Transverse colon (tissue), 4 donors: ENCODE data around the gene SLC2A11. TPM values are rescaled to one million over a fixed set of nuclear protein-coding genes. Genes with fewer than 3 reads are reported as not detected.

Experiments
- DNase-seq: peaks from one replicate; pipeline ENCODE4 v3.0.0-alpha.2; 2019
- H3K27ac ChIP-seq, 4 donors: fragments of 200-600 bp; sonication (generic); 2 replicates each; pipeline ENCODE4 v1.5.1; 2016 to 2018; ENCODE audit warnings: inconsistent platforms in 4 of 4
- H3K27me3 ChIP-seq: fragments of 200-600 bp; sonication (generic); 2 replicates; pipeline ENCODE4 v1.5.1; 2017; ENCODE audit warnings: inconsistent platforms
- H3K36me3 ChIP-seq, 4 donors: fragments of 200-600 bp; sonication (generic); 2 replicates each; pipeline ENCODE4 v1.5.1; 2017 to 2019; ENCODE audit warnings: inconsistent platforms in 4 of 4
- H3K4me1 ChIP-seq, 4 donors: fragments of 200-600 bp; sonication (generic); 2 replicates each; pipeline ENCODE4 v1.5.1; 2017 to 2020; ENCODE audit warnings: inconsistent platforms in 4 of 4
- H3K4me3 ChIP-seq, 4 donors: fragments of 200-600 bp; sonication (generic); 1 replicate in 1 of 4; 2 replicates in 3 of 4; pipeline versions ENCODE4 v1.5.1 to v1.6.1; 2017 to 2019; ENCODE audit warnings: inconsistent platforms in 4 of 4
- H3K9me3 ChIP-seq, 2 donors: fragments of 200-600 bp; sonication (generic); 2 replicates each; pipeline ENCODE4 v1.5.1; 2017 to 2019; ENCODE audit warnings: inconsistent platforms in 2 of 2
- EP300 ChIP-seq: sonication (generic); formaldehyde crosslinking; IDR thresholded peaks from one replicate; pipeline ENCODE4 v1.6.1; 2017; ENCODE audit warnings: antibody characterized with exemption, low read depth
- POLR2A ChIP-seq: fragments of 450-650 bp; IDR thresholded peaks from one replicate; pipeline ENCODE4 v1.6.1; 2016; ENCODE audit warnings: antibody characterized with exemption, mild to moderate bottlenecking, moderate library complexity
- POLR2AphosphoS5 ChIP-seq, 3 donors: sonication (generic); formaldehyde crosslinking; IDR thresholded peaks; one replicate each; pipeline ENCODE4 v1.6.1; 2016; ENCODE audit warnings: antibody characterized with exemption in 3 of 3
- WGBS, 2 donors: methylation state at CpG; one replicate each; pipeline ENCODE4 v1.1.5; 2018; ENCODE audit warnings: low coverage in 1 of 2; 5-methylcytosine and 5-hydroxymethylcytosine counted together
- in situ Hi-C, 4 donors: fragments of 200-750 bp; cut with MboI; loops; one replicate each; pipeline versions ENCODE4 v1.15.0 to v1.15.1; 2017; ENCODE audit warnings: low sequenced_read_pairs in 3 of 4, low pct_ligation_motif_present in 1 of 4, low pct_unique_long_range_greater_than_20kb in 1 of 4
- intact Hi-C: fragments of 100-400 bp; cut with DNase I; formaldehyde crosslinking; loops from one replicate; pipeline ENCODE4 v1.15.1; 2023; ENCODE audit warnings: low total_unique reads
- total RNA-seq, 4 donors: library from RNA; depleted of rRNA; stranded (reverse); fragments of >200 nt; gene quantifications; one replicate each; pipeline ENCODE4 v1.1.0, GENCODE V29; 2016
- TF ChIP-seq, protein P1 (sequence below), 5 experiments: fragments of 200-600 bp in 3 of 5; fragments of 450-650 bp in 2 of 5; sonication (generic) in 3 of 5; IDR thresholded peaks; 1 replicate in 2 of 5; 2 replicates in 3 of 5; pipeline ENCODE4 v1.5.1; 2016 to 2017; ENCODE audit warnings: antibody characterized with exemption in 5 of 5, inconsistent platforms in 3 of 5, mild to moderate bottlenecking in 2 of 5, moderate library complexity in 1 of 5

The SLC2A11 gene
- total RNA-seq, 4 donors from 2014 or later = 6.0 to 27.4 (median 13.2) TPM

DNA sequence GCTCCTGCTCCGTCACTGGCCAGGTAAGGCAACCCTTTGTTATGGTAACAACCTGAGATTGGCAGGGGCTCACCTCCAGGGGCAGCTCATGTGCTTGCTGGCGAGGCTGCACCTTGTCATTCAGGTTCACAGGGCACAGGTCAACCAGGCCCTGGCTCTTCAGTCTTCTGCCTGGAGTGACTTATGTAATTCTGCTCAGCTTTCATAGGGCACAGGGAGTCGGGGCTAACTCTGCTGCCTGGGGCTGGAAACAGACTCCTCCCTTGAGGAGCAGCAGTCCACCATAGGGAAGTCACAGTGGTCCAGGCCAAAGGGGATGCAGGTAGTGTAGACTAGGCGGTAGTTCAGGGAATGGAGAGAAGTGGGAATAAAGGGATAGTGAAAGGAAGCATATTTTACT is 35.0 kb downstream of the SLC2A11 start:
- no peak overlapping the region for H3K27ac ChIP-seq
- intact Hi-C loops (no loop called here), in situ Hi-C loops (no loop called here)
- no peak for TF ChIP-seq POLR2AphosphoS5 (IDR thresholded peaks at IDR 0.05)
- no peak for TF ChIP-seq EP300
- TF ChIP-seq, protein P1, sequence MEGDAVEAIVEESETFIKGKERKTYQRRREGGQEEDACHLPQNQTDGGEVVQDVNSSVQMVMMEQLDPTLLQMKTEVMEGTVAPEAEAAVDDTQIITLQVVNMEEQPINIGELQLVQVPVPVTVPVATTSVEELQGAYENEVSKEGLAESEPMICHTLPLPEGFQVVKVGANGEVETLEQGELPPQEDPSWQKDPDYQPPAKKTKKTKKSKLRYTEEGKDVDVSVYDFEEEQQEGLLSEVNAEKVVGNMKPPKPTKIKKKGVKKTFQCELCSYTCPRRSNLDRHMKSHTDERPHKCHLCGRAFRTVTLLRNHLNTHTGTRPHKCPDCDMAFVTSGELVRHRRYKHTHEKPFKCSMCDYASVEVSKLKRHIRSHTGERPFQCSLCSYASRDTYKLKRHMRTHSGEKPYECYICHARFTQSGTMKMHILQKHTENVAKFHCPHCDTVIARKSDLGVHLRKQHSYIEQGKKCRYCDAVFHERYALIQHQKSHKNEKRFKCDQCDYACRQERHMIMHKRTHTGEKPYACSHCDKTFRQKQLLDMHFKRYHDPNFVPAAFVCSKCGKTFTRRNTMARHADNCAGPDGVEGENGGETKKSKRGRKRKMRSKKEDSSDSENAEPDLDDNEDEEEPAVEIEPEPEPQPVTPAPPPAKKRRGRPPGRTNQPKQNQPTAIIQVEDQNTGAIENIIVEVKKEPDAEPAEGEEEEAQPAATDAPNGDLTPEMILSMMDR (IDR thresholded peaks at IDR 0.05) = no peak
- TF ChIP-seq POLR2A = no peak
- H3K9me3 ChIP-seq = no peaks in the 10 kb centered on the region
- no peaks in the 10 kb centered on the region for H3K27me3 ChIP-seq
- WGBS, 2 donors = 88% methylated on average over 4 of the region's 4 CpGs; no CpG with 5 or more reads in 1 of the 2 donors
- peaks cover 0 to 11% (median 0%) of the 10 kb centered on the region in 4 donors for H3K36me3 ChIP-seq
- DNase-seq = no peak
- no peak overlapping the region for H3K4me3 ChIP-seq
- H3K4me1 ChIP-seq = peaks cover 4 to 27% (median 20%) of the 10 kb centered on the region in 4 donors

DNA sequence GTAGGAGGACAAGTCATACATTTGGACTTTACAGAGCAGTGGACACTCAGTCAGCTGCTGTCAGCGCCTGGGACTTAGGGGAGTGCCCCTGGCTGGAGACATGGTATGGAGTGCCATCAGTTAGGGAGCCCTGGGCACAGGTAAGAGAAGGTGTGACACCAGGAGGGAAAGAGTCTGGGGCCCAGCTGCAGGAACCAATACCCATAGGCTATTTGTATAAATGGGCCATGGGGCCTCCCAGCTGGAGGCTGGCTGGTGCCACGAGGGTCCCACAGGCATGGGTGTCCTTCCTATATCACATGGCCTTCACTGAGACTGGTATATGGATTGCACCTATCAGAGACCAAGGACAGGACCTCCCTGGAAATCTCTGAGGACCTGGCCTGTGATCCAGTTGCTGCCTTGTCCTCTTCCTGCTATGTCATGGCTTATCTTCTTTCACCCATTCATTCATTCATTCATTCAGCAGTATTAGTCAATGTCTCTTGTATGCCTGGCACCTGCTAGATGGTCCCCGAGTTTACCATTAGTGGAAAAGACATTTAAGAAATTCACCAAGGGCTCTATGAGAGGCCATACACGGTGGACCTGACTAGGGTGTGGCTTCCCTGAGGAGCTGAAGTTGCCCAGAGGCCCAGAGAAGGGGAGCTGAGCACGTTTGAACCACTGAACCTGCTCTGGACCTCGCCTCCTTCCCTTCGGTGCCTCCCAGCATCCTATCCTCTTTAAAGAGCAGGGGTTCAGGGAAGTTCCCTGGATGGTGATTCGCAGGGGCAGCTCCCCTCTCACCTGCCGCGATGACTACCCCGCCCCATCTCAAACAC is 35.7 kb downstream of the SLC2A11 start:
- 23 to 33% methylated on average over 3 to 11 of the region's 11 CpGs for WGBS, 2 donors
- Histone ChIP-seq H3K4me3 (peak overlapping the region; percentile 53 to 78 (median 68)), H3K27me3 (no peaks in the 10 kb centered on the region), H3K4me1 (peaks cover 4 to 27% (median 20%) of the 10 kb centered on the region in 4 donors), H3K36me3 (peaks cover 0 to 11% (median 0%) of the 10 kb centered on the region in 4 donors), H3K27ac (peak overlapping the region; percentile 92 to 97 (median 96)), H3K9me3 (no peaks in the 10 kb centered on the region)
- DNase-seq = no peak
- intact Hi-C loops (no loop called here), in situ Hi-C loops (no loop called here)
- TF ChIP-seq, protein P1 (IDR thresholded peaks at IDR 0.05) = no peak
- no peak for TF ChIP-seq POLR2AphosphoS5 (IDR thresholded peaks at IDR 0.05)
- TF ChIP-seq POLR2A = no peak
- no peak for TF ChIP-seq EP300

DNA sequence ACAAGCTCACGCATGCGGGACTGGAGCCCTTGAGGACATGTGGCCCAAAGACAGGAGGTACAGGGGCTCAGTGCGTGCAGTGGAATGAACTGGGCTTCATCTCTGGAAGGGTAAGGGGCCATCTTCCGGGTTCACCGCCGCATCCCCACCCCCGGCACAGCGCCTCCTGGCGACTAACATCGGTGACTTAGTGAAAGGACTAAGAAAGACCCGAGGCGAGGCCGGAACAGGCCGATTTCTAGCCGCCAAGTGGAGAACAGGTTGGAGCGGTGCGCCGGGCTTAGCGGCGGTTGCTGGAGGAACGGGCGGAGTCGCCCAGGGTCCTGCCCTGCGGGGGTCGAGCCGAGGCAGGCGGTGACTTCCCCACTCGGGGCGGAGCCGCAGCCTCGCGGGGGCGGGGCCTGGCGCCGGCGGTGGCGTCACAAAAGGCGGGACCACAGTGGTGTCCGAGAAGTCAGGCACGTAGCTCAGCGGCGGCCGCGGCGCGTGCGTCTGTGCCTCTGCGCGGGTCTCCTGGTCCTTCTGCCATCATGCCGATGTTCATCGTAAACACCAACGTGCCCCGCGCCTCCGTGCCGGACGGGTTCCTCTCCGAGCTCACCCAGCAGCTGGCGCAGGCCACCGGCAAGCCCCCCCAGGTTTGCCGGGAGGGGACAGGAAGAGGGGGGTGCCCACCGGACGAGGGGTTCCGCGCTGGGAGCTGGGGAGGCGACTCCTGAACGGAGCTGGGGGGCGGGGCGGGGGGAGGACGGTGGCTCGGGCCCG is 36.5 kb downstream of the SLC2A11 start, which contains the start of gene MIF:
TSS of gene MIF (plus strand) at position 439 of the 765 bp plus-strand sequence. CDS start at position 531, 92 bp downstream.
- no peaks in the 10 kb centered on the region for H3K9me3 ChIP-seq
- peaks cover 4 to 27% (median 20%) of the 10 kb centered on the region in 4 donors for H3K4me1 ChIP-seq
- H3K27me3 ChIP-seq = no peaks in the 10 kb centered on the region
- no peak for TF ChIP-seq EP300
- peak; percentile 95 to 97 (median 96) for TF ChIP-seq POLR2AphosphoS5 (IDR thresholded peaks at IDR 0.05)
- TF ChIP-seq, protein P1 (IDR thresholded peaks at IDR 0.05) = peak; percentile 74 to 98 (median 76)
- TF ChIP-seq POLR2A = peak; percentile 93
- 0% methylated on average over 52 of the region's 72 CpGs; no CpG with 5 or more reads in 1 of the 2 donors for WGBS, 2 donors
- H3K36me3 ChIP-seq = peaks cover 0 to 11% (median 0%) of the 10 kb centered on the region in 4 donors
- DNase-seq = peak; percentile 97
- peak within 1 kb of the TSS; percentile 53 to 78 (median 68) for H3K4me3 ChIP-seq
- intact Hi-C loops = no loop called here
- H3K27ac ChIP-seq = peak within 1 kb of the TSS; percentile 92 to 97 (median 96)
- in situ Hi-C loops = no loop called here
